Urinary bladder (tissue), 4 donors: ENCODE results near the gene MMP14. TPM values are rescaled to one million over a fixed set of nuclear protein-coding genes. Genes with fewer than 3 reads are reported as not detected.
"Not testable (repeated sequence)": the region's sequence is repeated elsewhere in the genome, so short reads cannot be mapped to it uniquely, and the experiment has no call there.

Source experiments
- DNase-seq: peaks from one replicate; pipeline ENCODE4 v3.0.0-alpha.2; 2015; ENCODE audit errors: extremely low spot score
- H3K27ac ChIP-seq: one replicate; pipeline ENCODE4 v1.5.1; 2013; ENCODE audit warnings: low read depth, mild to moderate bottlenecking, moderate library complexity
- H3K36me3 ChIP-seq: one replicate; pipeline ENCODE4 v1.6.1; 2013; ENCODE audit warnings: mild to moderate bottlenecking, moderate library complexity; ENCODE audit not compliant: insufficient read depth
- H3K4me1 ChIP-seq: one replicate; pipeline ENCODE4 v1.6.1; 2013; ENCODE audit warnings: mild to moderate bottlenecking, moderate library complexity; ENCODE audit not compliant: insufficient read depth
- H3K4me3 ChIP-seq: one replicate; pipeline ENCODE4 v1.5.1; 2013; ENCODE audit warnings: low read depth, low read length
- WGBS: extraction: QIAGEN DNeasy Blood & Tissue Kit; methylation state at CpG from one replicate; pipeline ENCODE4 v1.1.7; 2013; 5-methylcytosine and 5-hydroxymethylcytosine counted together
- polyA plus RNA-seq: library from polyadenylated mRNA; stranded (reverse); fragments of 200-250 nt; gene quantifications from one replicate; pipeline ENCODE4 v1.2.3, GENCODE V29; 2013
- total RNA-seq: library from RNA; depleted of rRNA; stranded (reverse); fragments of >200 nt; gene quantifications from one replicate; pipeline ENCODE4 v1.2.3, GENCODE V29; 2014
- donor health status: healthy with polysubstance abuse.
- donor health status: healthy.

The MMP14 gene
- total and polyA plus RNA-seq, 2 donors: 120 to 189 TPM

GRCh38 chr14:22803687-22803974 is 32.8 kb upstream of the MMP14 start:
- Histone ChIP-seq H3K4me3 (no peak overlapping the region), H3K27ac (no peak overlapping the region), H3K36me3 (no peaks in the 10 kb centered on the region), H3K4me1 (no peaks in the 10 kb centered on the region)
- WGBS: 92% methylated on average over 3 of the region's 3 CpGs
- DNase-seq: no peak

GRCh38 chr14:22805235-22805634 is 31.1 kb upstream of the MMP14 start:
- H3K4me1 ChIP-seq: not testable (repeated sequence)
- 85% methylated on average over 4 of the region's 4 CpGs for WGBS

GRCh38 chr14:22807432-22808087 is 28.8 kb upstream of the MMP14 start:
- H3K36me3 ChIP-seq: no peaks in the 10 kb centered on the region
- WGBS: 77% methylated on average over 13 of the region's 13 CpGs

More at GRCh38 chr14:22805235-22805634, 31.1 kb upstream of the MMP14 start:
- not testable (repeated sequence) for H3K4me3 ChIP-seq, H3K27ac ChIP-seq, DNase-seq, H3K36me3 ChIP-seq

GRCh38 chr14:22808388-22809209 is 27.8 kb upstream of the MMP14 start:
- Histone ChIP-seq H3K4me3 (no peak overlapping the region), H3K4me1 (no peaks in the 10 kb centered on the region), H3K27ac (no peak overlapping the region), H3K36me3 (no peaks in the 10 kb centered on the region)
- 90% methylated on average over 5 of the region's 5 CpGs for WGBS
- DNase-seq: no peak

More at GRCh38 chr14:22807432-22808087, 28.8 kb upstream of the MMP14 start:
- DNase-seq: no peak
- no peaks in the 10 kb centered on the region for H3K4me1 ChIP-seq
- no peak overlapping the region for H3K27ac ChIP-seq
- no peak overlapping the region for H3K4me3 ChIP-seq

GRCh38 chr14:22811722-22812121 is 24.7 kb upstream of the MMP14 start:
- 55% methylated on average over 2 of the region's 2 CpGs for WGBS

GRCh38 chr14:22812744-22813143 is 23.6 kb upstream of the MMP14 start:
- H3K36me3 ChIP-seq: no peaks in the 10 kb centered on the region
- H3K4me1 ChIP-seq: no peaks in the 10 kb centered on the region
- H3K4me3 ChIP-seq: no peak overlapping the region
- no peak overlapping the region for H3K27ac ChIP-seq
- no peak for DNase-seq
- 85% methylated on average over 4 of the region's 4 CpGs for WGBS

More at GRCh38 chr14:22811722-22812121, 24.7 kb upstream of the MMP14 start:
- H3K4me1 ChIP-seq: no peaks in the 10 kb centered on the region
- no peak for DNase-seq
- no peak overlapping the region for H3K27ac ChIP-seq
- no peak overlapping the region for H3K4me3 ChIP-seq
- H3K36me3 ChIP-seq: no peaks in the 10 kb centered on the region

- no peaks in the 10 kb centered on the region for H3K36me3 ChIP-seq
- 85% methylated on average over 9 of the region's 9 CpGs for WGBS
- no peak overlapping the region for H3K4me3 ChIP-seq
- H3K4me1 ChIP-seq: no peaks in the 10 kb centered on the region
- no peak for DNase-seq
- H3K27ac ChIP-seq: no peak overlapping the region
These were observed 23.2 kb upstream of the MMP14 start for GRCh38 chr14:22813145-22813544.

- no peak overlapping the region for H3K4me3 ChIP-seq
- no peak for DNase-seq
- no peaks in the 10 kb centered on the region for H3K4me1 ChIP-seq
- 84% methylated on average over 7 of the region's 7 CpGs for WGBS
- no peak overlapping the region for H3K27ac ChIP-seq
- H3K36me3 ChIP-seq: no peaks in the 10 kb centered on the region
These were observed 22.0 kb upstream of the MMP14 start for GRCh38 chr14:22814373-22814772.

GRCh38 chr14:22814941-22815713 is 21.3 kb upstream of the MMP14 start, which contains the start of gene SLC7A7:
SLC7A7 (minus strand) TSS chr14:22815435; CDS start chr14:22813398, 2,037 bp downstream.
- 33% methylated on average over 10 of the region's 10 CpGs for WGBS
- DNase-seq: no peak
- no peak within 1 kb of the TSS for H3K4me3 ChIP-seq
- H3K36me3 ChIP-seq: no peaks in the 10 kb centered on the region
- no peaks in the 10 kb centered on the region for H3K4me1 ChIP-seq
- H3K27ac ChIP-seq: no peak within 1 kb of the TSS

GRCh38 chr14:22819151-22819988 is 17.0 kb upstream of the MMP14 start:
- peak overlapping the region; percentile 68 for H3K27ac ChIP-seq
- no peak for DNase-seq
- no peaks in the 10 kb centered on the region for H3K4me1 ChIP-seq
- H3K4me3 ChIP-seq: peak overlapping the region; percentile 6
- no peaks in the 10 kb centered on the region for H3K36me3 ChIP-seq
- WGBS: 23% methylated on average over 10 of the region's 10 CpGs

GRCh38 chr14:22820731-22821130 is 15.7 kb upstream of the MMP14 start:
- H3K4me3 ChIP-seq: no peak overlapping the region
- no peaks in the 10 kb centered on the region for H3K36me3 ChIP-seq
- no peaks in the 10 kb centered on the region for H3K4me1 ChIP-seq
- 94% methylated on average over 1 of the region's 1 CpG for WGBS
- no peak overlapping the region for H3K27ac ChIP-seq
- DNase-seq: no peak

GRCh38 chr14:22821193-22822015 is 15.0 kb upstream of the MMP14 start:
- no peak overlapping the region for H3K27ac ChIP-seq
- DNase-seq: no peak
- H3K36me3 ChIP-seq: no peaks in the 10 kb centered on the region
- no peaks in the 10 kb centered on the region for H3K4me1 ChIP-seq
- WGBS: 86% methylated on average over 24 of the region's 24 CpGs
- H3K4me3 ChIP-seq: no peak overlapping the region
